GM12872 (cell line): ENCODE results near the gene C3orf49.

Source experiments
- CTCF ChIP-seq: IDR thresholded peaks from 3 replicates; pipeline ENCODE4 v1.5.1; 2011; ENCODE audit warnings: low read depth, mild to moderate bottlenecking, low read length, moderate library complexity; ENCODE audit not compliant: insufficient read depth

The C3orf49 gene

DNA sequence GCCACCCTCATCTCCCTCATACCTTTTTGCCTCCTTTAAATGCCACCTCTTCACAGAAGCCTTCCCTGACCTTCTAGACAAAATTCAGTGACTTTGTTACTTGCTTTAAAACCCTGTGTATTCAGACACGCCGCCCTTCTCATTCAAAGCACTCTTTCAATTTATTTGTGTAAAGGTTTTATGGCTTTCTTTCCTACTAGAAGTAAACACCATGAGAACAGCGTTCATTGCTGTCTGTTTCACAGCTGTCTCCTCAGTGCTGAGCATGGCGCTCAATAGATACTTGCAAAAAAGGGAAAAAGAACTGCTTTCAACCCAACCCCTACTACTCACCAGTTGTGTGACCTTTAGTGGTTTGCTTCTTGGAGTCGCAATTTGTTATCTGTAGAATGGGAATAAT, 61.6 kb downstream of the C3orf49 start:
- no peak for TF ChIP-seq CTCF

DNA sequence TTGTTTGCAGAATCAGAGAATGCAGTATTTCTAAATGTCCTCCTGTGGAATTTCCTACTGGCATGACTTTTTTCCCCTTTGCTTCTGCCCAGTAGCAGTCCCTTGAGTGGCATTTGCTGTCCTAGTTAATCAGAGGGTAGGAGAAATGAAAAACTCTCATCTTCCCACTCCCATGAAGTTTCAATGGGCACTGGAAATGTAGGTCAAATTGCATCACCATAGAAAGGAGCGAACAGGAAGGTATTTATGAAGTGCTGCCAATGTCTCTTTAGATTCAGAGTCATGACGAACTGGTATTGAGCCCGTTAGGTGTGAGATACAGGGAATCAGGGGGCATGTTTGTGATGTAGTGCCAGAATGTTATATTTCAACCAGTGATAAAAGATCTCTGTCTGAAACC, 67.8 kb downstream of the C3orf49 start:
- TF ChIP-seq CTCF: no peak

DNA sequence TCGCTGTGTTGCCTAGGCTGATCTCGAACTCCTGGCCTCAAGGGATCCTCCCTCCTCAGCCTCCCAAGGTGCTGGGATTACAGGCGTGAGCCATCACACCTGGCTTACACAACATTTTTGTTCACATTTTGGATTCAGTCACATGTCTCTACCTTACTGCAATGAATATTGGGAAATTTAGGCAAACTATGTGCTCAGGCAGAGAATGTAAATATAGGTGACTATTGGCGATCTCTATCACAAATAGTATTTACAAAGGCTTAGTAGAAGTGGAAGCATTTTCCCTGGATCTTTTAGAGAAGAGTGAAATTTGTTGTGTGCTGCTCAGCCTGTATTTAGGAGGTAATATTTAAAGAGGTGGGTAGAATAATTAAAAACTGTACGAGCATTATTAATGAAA, 72.4 kb downstream of the C3orf49 start:
- no peak for TF ChIP-seq CTCF

GRCh38 chr3:63892773-63893352, 73.8 kb downstream of the C3orf49 start:
- no peak for TF ChIP-seq CTCF

GRCh38 chr3:63895422-63896189, 76.5 kb downstream of the C3orf49 start:
- TF ChIP-seq CTCF: no peak

DNA sequence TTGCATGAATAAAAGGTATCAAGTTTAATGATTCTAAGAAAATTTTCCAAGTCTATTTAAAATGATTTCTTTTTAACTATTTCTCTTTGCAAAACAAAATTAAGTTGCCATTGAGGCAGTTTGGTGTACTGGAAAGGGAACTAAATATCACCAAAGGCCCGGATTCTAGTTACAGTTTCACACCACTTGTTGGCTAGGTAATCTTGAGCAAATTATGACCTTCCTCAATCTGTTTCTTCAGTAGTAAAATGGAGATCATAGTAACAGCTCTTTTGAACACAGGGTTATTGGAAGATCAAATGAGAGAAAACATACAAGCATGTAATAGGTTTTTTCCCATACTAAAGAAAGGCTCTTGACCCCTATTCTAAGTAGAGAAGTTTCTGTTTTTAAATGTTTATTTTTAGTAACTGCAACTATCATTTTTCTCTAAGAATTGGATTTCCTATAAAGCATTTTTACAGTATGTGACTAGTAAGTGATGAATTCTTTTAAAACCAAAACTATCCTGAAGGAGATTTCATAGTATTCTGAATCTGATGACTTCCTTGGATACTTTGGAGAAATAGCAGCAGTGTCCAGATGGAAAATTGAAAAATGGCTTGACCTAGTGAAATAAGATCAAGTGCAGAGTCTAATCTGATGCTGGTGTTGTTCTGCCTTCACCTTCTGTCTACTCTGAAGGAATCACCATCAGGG, 77.4 kb downstream of the C3orf49 start:
- TF ChIP-seq CTCF: no peak
